Activated CD8-positive, alpha-beta T cell treated with anti-CD3 and anti-CD28 coated beads, Interleukin-2, amount 10 ng/mL, durations not matched to agents 7 days and 5 days (primary cell): ENCODE measurements around the gene PRAMEF13. TPM values are rescaled to one million over a fixed set of nuclear protein-coding genes. Genes with fewer than 3 reads are reported as not detected.

Source experiments
- total RNA-seq, 2 experiments: library from RNA; stranded (reverse); gene quantifications; one replicate each; pipeline ENCODE4 v1.2.3, GENCODE V29; 2021

PRAMEF13 gene
- total RNA-seq, 2 experiments from 2014 or later = not detected

Other genes starting within 250 kb of the PRAMEF13 start
- gene PRAMEF27, start 144.8 kb downstream of the PRAMEF13 start, total RNA-seq = not detected
- gene HNRNPCL3, start 140.6 kb downstream of the PRAMEF13 start, total RNA-seq = not detected
- gene PRAMEF25, start 130.6 kb downstream of the PRAMEF13 start, total RNA-seq = not detected
- not detected for gene HNRNPCL2, start 84.6 kb downstream of the PRAMEF13 start, total RNA-seq
- gene PRAMEF26, start 45.4 kb downstream of the PRAMEF13 start, total RNA-seq = not detected
- not detected for gene HNRNPCL4, start 35.8 kb downstream of the PRAMEF13 start, total RNA-seq
- not detected for gene PRAMEF9, start 29.6 kb downstream of the PRAMEF13 start, total RNA-seq
- not detected for gene PRAMEF18, start 24.7 kb upstream of the PRAMEF13 start, total RNA-seq
- not detected for gene PRAMEF5, start 52.8 kb upstream of the PRAMEF13 start, total RNA-seq
- gene PRAMEF8, start 83.7 kb upstream of the PRAMEF13 start, total RNA-seq = not detected
- not detected for gene PRAMEF33, start 102.1 kb upstream of the PRAMEF13 start, total RNA-seq
- gene PRAMEF15, start 114.2 kb upstream of the PRAMEF13 start, total RNA-seq = not detected
- not detected for gene PRAMEF14, start 145.7 kb upstream of the PRAMEF13 start, total RNA-seq
- gene PRAMEF19, start 170.5 kb upstream of the PRAMEF13 start, total RNA-seq = not detected
- gene PRAMEF17, start 188.2 kb upstream of the PRAMEF13 start, total RNA-seq = not detected
- not detected for gene PRAMEF20, start 209.0 kb upstream of the PRAMEF13 start, total RNA-seq